Coronary artery (tissue), 2 donors: Measurements from ENCODE around the gene GLIPR2.
"Not testable (repeated sequence)": the region's sequence is repeated elsewhere in the genome, so short reads cannot be mapped to it uniquely, and the experiment has no call there.

Experiments
- DNase-seq: peaks from one replicate; pipeline ENCODE4 v3.0.0-alpha.2; 2017; ENCODE audit warnings: low spot score
- H3K27ac ChIP-seq, 2 donors: fragments of 200-600 bp; sonication (generic); one replicate each; pipeline ENCODE4 v1.5.1; 2016 to 2019
- H3K4me3 ChIP-seq: fragments of 200-600 bp; sonication (generic); 2 replicates; pipeline ENCODE4 v1.5.1; 2016; ENCODE audit warnings: mild to moderate bottlenecking, moderate library complexity
- CTCF ChIP-seq: fragments of 200-600 bp; sonication (generic); IDR thresholded peaks from one replicate; pipeline ENCODE4 v1.5.1; 2019; ENCODE audit warnings: antibody characterized with exemption

Gene GLIPR2

GRCh38 chr9:36169708-36170107 lies 33.2 kb downstream of the GLIPR2 start:
- no peak for TF ChIP-seq CTCF
- Histone ChIP-seq H3K27ac (no peak overlapping the region), H3K4me3 (no peak overlapping the region)
- DNase-seq: no peak

GRCh38 chr9:36170531-36170930 lies 34.0 kb downstream of the GLIPR2 start:
- TF ChIP-seq CTCF: no peak
- no peak overlapping the region for H3K27ac ChIP-seq
- DNase-seq: no peak
- no peak overlapping the region for H3K4me3 ChIP-seq

GRCh38 chr9:36173861-36174260 lies 37.3 kb downstream of the GLIPR2 start:
- DNase-seq: no peak
- H3K4me3 ChIP-seq: no peak overlapping the region
- no peak overlapping the region for H3K27ac ChIP-seq
- TF ChIP-seq CTCF: no peak

GRCh38 chr9:36174271-36174670 lies 37.7 kb downstream of the GLIPR2 start:
- Histone ChIP-seq H3K27ac (no peak overlapping the region), H3K4me3 (no peak overlapping the region)
- no peak for DNase-seq
- no peak for TF ChIP-seq CTCF

- Histone ChIP-seq H3K4me3 (no peak overlapping the region), H3K27ac (no peak overlapping the region)
- TF ChIP-seq CTCF: no peak
- DNase-seq: no peak
These were observed 38.2 kb downstream of the GLIPR2 start for GRCh38 chr9:36174731-36175130.

GRCh38 chr9:36175209-36175608 lies 38.7 kb downstream of the GLIPR2 start:
- not testable (repeated sequence) for H3K4me3 ChIP-seq, DNase-seq, H3K27ac ChIP-seq

GRCh38 chr9:36176496-36176895 lies 40.0 kb downstream of the GLIPR2 start:
- H3K4me3 ChIP-seq, H3K27ac ChIP-seq, DNase-seq: not testable (repeated sequence)

- Histone ChIP-seq H3K27ac (no peak overlapping the region), H3K4me3 (no peak overlapping the region)
- no peak for DNase-seq
- TF ChIP-seq CTCF: no peak
These were observed 41.0 kb downstream of the GLIPR2 start for GRCh38 chr9:36177571-36177970.

- not testable (repeated sequence) for DNase-seq, H3K27ac ChIP-seq, H3K4me3 ChIP-seq
These were observed 43.7 kb downstream of the GLIPR2 start for GRCh38 chr9:36180243-36180642.
